ENCODE results near the gene LTF. TPM values are rescaled to one million over a fixed set of nuclear protein-coding genes. Genes with fewer than 3 reads are reported as not detected.

LTF gene
- total RNA-seq, 1 donor from 2014 or later, result not detected

DNA sequence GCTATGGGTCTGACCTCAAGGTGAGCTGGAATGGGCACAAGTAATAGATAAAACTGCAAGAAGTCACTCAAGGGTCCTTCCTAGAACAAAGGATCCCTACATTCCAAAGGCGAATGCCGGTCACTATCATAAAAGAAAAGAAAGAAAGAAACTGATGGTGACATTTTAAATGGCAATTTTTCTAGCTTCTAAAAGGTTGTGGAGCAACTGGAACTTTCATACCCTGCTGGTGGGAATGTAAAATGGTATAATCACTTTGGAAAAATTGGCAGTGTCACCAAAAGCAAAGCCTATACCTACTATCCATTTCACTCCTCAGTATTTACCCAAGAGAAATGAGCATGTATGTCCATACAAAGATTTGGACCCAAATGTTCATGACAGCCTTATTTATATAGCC, 53.4 kb downstream of the LTF start:
- Mint-ChIP-seq H3K27me3 (ENCODE audit: low read depth) (no peaks in the 10 kb centered on the region), H3K36me3 (ENCODE audit: low read depth) (no peaks in the 10 kb centered on the region), H3K4me1 (ENCODE audit: low read depth) (peaks cover 30% of the 10 kb centered on the region), H3K27ac (ENCODE audit: unreplicated experiment) (no peak overlapping the region), H3K4me3 (ENCODE audit: unreplicated experiment) (no peak overlapping the region), H3K9me3 (ENCODE audit: low read depth) (no peaks in the 10 kb centered on the region)
- DNase-seq (ENCODE audit: low spot score), result no peak
- TF ChIP-seq, protein P1, sequence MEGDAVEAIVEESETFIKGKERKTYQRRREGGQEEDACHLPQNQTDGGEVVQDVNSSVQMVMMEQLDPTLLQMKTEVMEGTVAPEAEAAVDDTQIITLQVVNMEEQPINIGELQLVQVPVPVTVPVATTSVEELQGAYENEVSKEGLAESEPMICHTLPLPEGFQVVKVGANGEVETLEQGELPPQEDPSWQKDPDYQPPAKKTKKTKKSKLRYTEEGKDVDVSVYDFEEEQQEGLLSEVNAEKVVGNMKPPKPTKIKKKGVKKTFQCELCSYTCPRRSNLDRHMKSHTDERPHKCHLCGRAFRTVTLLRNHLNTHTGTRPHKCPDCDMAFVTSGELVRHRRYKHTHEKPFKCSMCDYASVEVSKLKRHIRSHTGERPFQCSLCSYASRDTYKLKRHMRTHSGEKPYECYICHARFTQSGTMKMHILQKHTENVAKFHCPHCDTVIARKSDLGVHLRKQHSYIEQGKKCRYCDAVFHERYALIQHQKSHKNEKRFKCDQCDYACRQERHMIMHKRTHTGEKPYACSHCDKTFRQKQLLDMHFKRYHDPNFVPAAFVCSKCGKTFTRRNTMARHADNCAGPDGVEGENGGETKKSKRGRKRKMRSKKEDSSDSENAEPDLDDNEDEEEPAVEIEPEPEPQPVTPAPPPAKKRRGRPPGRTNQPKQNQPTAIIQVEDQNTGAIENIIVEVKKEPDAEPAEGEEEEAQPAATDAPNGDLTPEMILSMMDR (IDR thresholded peaks at IDR 0.05), result peak; percentile 35

DNA sequence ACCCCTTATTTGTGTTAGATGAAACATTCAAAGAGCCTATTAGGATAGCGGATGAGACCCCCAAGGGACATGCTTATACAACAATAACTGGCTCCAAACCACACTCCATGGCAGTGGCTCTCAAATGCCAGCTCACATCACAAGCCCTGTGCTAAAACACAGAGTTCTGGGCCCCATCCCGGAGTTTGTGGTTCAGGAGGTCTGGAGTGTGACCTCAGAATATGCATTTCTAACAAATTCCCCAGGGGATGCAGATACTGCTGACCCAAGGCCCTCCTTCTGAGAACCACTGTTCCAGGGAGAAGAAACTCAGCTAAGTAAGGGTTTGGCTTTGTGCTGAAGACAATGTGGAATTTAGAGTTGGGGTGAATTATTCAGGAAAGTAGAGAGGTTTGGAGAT, 54.0 kb downstream of the LTF start:
- Mint-ChIP-seq H3K36me3 (ENCODE audit: low read depth) (no peaks in the 10 kb centered on the region), H3K4me1 (ENCODE audit: low read depth) (peaks cover 36% of the 10 kb centered on the region), H3K27ac (ENCODE audit: unreplicated experiment) (no peak overlapping the region), H3K27me3 (ENCODE audit: low read depth) (no peaks in the 10 kb centered on the region), H3K4me3 (ENCODE audit: unreplicated experiment) (no peak overlapping the region), H3K9me3 (ENCODE audit: low read depth) (no peaks in the 10 kb centered on the region)
- no peak for DNase-seq (ENCODE audit: low spot score)
- TF ChIP-seq, protein P1 (IDR thresholded peaks at IDR 0.05), result no peak

DNA sequence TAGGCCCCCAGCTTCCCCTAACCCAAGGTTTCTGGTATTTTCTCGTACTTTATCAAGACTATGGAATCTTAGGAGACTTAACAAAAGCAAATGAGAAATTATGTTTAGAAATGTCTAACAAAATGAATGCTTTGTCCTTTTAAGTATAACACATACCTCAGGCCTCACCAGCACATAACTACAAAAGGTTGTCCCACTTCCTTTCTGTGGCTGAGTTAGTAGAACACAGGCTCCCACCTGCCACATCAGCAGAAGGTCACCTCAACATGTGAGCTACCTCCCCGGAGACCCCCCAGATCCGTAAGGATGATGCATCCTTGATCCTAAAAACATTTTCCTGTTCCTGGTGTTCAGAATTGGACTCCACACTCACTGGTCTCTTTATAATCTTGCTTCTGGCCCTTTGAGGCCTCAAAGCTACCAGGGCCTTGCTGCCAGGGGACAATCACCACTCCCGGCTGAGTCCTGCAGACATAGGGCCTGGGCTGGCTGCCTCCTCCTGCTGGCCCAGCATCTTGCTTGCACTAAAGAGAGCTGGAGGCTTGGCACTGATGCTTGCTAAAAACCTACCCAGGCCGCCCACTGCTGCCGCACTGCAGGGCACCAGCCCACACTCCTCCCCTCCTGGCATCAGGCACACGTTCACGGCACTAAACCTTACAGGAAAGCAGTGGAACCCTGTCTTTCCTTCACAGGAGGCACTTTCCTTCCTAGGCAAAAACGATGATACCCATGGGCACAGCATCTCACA, 54.8 kb downstream of the LTF start:
- DNase-seq (ENCODE audit: low spot score), result no peak
- no peaks in the 10 kb centered on the region for H3K27me3 Mint-ChIP-seq (ENCODE audit: low read depth)
- TF ChIP-seq, protein P1 (IDR thresholded peaks at IDR 0.05), result no peak
- no peaks in the 10 kb centered on the region for H3K9me3 Mint-ChIP-seq (ENCODE audit: low read depth)
- H3K4me1 Mint-ChIP-seq (ENCODE audit: low read depth), result peaks cover 44% of the 10 kb centered on the region
- no peak overlapping the region for H3K4me3 Mint-ChIP-seq (ENCODE audit: unreplicated experiment)
- no peak overlapping the region for H3K27ac Mint-ChIP-seq (ENCODE audit: unreplicated experiment)
- H3K36me3 Mint-ChIP-seq (ENCODE audit: low read depth), result no peaks in the 10 kb centered on the region

DNA sequence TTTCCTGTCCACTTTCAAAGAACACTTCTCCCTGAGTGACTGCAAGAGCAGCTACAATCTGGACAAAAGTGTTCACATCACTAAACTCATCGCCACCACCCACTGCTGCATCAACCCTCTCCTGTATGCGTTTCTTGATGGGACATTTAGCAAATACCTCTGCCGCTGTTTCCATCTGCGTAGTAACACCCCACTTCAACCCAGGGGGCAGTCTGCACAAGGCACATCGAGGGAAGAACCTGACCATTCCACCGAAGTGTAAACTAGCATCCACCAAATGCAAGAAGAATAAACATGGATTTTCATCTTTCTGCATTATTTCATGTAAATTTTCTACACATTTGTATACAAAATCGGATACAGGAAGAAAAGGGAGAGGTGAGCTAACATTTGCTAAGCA, 55.9 kb downstream of the LTF start:
- H3K27ac Mint-ChIP-seq (ENCODE audit: unreplicated experiment), result no peak overlapping the region
- H3K9me3 Mint-ChIP-seq (ENCODE audit: low read depth), result no peaks in the 10 kb centered on the region
- peaks cover 44% of the 10 kb centered on the region for H3K4me1 Mint-ChIP-seq (ENCODE audit: low read depth)
- no peaks in the 10 kb centered on the region for H3K36me3 Mint-ChIP-seq (ENCODE audit: low read depth)
- DNase-seq (ENCODE audit: low spot score), result no peak
- H3K4me3 Mint-ChIP-seq (ENCODE audit: unreplicated experiment), result no peak overlapping the region
- no peaks in the 10 kb centered on the region for H3K27me3 Mint-ChIP-seq (ENCODE audit: low read depth)
- TF ChIP-seq, protein P1 (IDR thresholded peaks at IDR 0.05), result no peak

DNA sequence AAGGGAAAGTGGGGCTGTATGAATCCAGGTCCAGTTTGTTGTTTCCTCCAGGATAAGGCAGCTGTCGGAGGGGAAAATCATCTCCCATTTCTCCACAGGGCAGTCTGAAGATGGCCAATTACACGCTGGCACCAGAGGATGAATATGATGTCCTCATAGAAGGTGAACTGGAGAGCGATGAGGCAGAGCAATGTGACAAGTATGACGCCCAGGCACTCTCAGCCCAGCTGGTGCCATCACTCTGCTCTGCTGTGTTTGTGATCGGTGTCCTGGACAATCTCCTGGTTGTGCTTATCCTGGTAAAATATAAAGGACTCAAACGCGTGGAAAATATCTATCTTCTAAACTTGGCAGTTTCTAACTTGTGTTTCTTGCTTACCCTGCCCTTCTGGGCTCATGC, 56.7 kb downstream of the LTF start:
- H3K4me1 Mint-ChIP-seq (ENCODE audit: low read depth), result peaks cover 42% of the 10 kb centered on the region
- H3K27ac Mint-ChIP-seq (ENCODE audit: unreplicated experiment), result no peak overlapping the region
- peaks cover 2% of the 10 kb centered on the region for H3K27me3 Mint-ChIP-seq (ENCODE audit: low read depth)
- H3K9me3 Mint-ChIP-seq (ENCODE audit: low read depth), result no peaks in the 10 kb centered on the region
- no peak overlapping the region for H3K4me3 Mint-ChIP-seq (ENCODE audit: unreplicated experiment)
- TF ChIP-seq, protein P1 (IDR thresholded peaks at IDR 0.05), result no peak
- no peaks in the 10 kb centered on the region for H3K36me3 Mint-ChIP-seq (ENCODE audit: low read depth)
- DNase-seq (ENCODE audit: low spot score), result no peak
